ENCODE measurements around the gene CAMK1. TPM values are rescaled to one million over a fixed set of nuclear protein-coding genes. Genes with fewer than 3 reads are reported as not detected.

The CAMK1 gene
- total and polyA plus RNA-seq, 4 donors = 13.8 to 20.1 (median 16.7) TPM

GRCh38 chr3:9746330-9746729, 23.4 kb downstream of the CAMK1 start (continued):
- TF ChIP-seq, protein P1, sequence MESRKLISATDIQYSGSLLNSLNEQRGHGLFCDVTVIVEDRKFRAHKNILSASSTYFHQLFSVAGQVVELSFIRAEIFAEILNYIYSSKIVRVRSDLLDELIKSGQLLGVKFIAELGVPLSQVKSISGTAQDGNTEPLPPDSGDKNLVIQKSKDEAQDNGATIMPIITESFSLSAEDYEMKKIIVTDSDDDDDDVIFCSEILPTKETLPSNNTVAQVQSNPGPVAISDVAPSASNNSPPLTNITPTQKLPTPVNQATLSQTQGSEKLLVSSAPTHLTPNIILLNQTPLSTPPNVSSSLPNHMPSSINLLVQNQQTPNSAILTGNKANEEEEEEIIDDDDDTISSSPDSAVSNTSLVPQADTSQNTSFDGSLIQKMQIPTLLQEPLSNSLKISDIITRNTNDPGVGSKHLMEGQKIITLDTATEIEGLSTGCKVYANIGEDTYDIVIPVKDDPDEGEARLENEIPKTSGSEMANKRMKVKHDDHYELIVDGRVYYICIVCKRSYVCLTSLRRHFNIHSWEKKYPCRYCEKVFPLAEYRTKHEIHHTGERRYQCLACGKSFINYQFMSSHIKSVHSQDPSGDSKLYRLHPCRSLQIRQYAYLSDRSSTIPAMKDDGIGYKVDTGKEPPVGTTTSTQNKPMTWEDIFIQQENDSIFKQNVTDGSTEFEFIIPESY (IDR thresholded peaks at IDR 0.05) = no peak

DNA sequence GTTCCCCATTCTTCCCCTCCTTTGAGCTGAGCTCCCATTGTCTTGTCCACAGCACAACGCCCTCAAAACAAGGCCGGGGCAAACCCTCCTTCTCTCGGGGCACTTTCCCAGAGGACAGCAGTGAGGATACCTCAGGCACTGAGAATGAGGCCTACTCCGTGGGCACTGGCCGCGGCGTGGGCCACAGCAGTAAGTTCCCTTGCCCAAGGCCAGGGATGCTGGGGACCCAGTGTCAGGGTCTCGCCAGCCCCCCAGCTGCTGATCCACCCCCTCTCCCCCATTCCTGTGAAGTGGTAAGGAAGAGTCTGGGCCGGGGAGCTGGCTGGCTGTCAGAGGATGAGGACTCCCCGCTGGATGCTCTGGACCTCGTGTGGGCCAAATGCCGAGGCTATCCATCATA, 24.2 kb downstream of the CAMK1 start:
- no peaks in the 10 kb centered on the region for H3K27me3 ChIP-seq (ENCODE audit: control insufficient read depth in 4 of 4, insufficient read depth in 4 of 4, low read length in 3 of 4)
- TF ChIP-seq HNF4G (IDR thresholded peaks at IDR 0.05) (no peak), NR2F2 (IDR thresholded peaks at IDR 0.05) (no peak), RAD21 (IDR thresholded peaks at IDR 0.05) (no peak), EGR1 (IDR thresholded peaks at IDR 0.05; ENCODE audit: low read depth in 2 of 2) (no peak), YY1 (IDR thresholded peaks at IDR 0.05) (no peak)
- H3K4me1 ChIP-seq (ENCODE audit: control insufficient read depth in 4 of 4, insufficient read depth in 4 of 4, low read length in 3 of 4) = peaks cover 2 to 12% (median 9%) of the 10 kb centered on the region in 4 donors
- H3K9me3 ChIP-seq (ENCODE audit: control insufficient read depth in 4 of 4, low read length in 3 of 4) = no peaks in the 10 kb centered on the region
- DNase-seq (ENCODE audit: low spot score) = no peak
- no peak overlapping the region for H3K4me3 ChIP-seq (ENCODE audit: low read depth in 1 of 3, low read length in 3 of 3)
- H3K36me3 ChIP-seq (ENCODE audit: control insufficient read depth in 4 of 4, insufficient read depth in 3 of 4, low read depth in 1 of 4, low read length in 3 of 4) = peaks cover 24 to 74% (median 60%) of the 10 kb centered on the region in 4 donors
- H3K9ac ChIP-seq (ENCODE audit: low read depth in 1 of 2, low read length in 2 of 2) = no peak overlapping the region
- 95% methylated on average over 12 of the region's 12 CpGs for WGBS
- no peak overlapping the region for H3K27ac ChIP-seq (ENCODE audit: low read depth in 1 of 2, low read length in 2 of 2)

- Histone ChIP-seq H3K27ac (ENCODE audit: low read depth in 1 of 2, low read length in 2 of 2) (no peak overlapping the region), H3K27me3 (ENCODE audit: control insufficient read depth in 4 of 4, insufficient read depth in 4 of 4, low read length in 3 of 4) (no peaks in the 10 kb centered on the region), H3K4me3 (ENCODE audit: low read depth in 1 of 3, low read length in 3 of 3) (no peak overlapping the region), H3K4me1 (ENCODE audit: control insufficient read depth in 4 of 4, insufficient read depth in 4 of 4, low read length in 3 of 4) (peaks cover 0 to 3% (median 2%) of the 10 kb centered on the region in 4 donors), H3K36me3 (ENCODE audit: control insufficient read depth in 4 of 4, insufficient read depth in 3 of 4, low read depth in 1 of 4, low read length in 3 of 4) (peaks cover 30 to 88% (median 74%) of the 10 kb centered on the region in 4 donors), H3K9ac (ENCODE audit: low read depth in 1 of 2, low read length in 2 of 2) (no peak overlapping the region), H3K9me3 (ENCODE audit: control insufficient read depth in 4 of 4, low read length in 3 of 4) (no peaks in the 10 kb centered on the region)
- TF ChIP-seq MAX (IDR thresholded peaks at IDR 0.05) (no peak), REST (IDR thresholded peaks at IDR 0.05) (no peak), YY1 (IDR thresholded peaks at IDR 0.05) (no peak), TAF1 (conservative IDR thresholded peaks at IDR 0.05) (no peak), RAD21 (IDR thresholded peaks at IDR 0.05) (no peak), EGR1 (IDR thresholded peaks at IDR 0.05; ENCODE audit: low read depth in 2 of 2) (no peak), HNF4G (IDR thresholded peaks at IDR 0.05) (no peak), JUND (IDR thresholded peaks at IDR 0.05) (no peak), HNF4A (conservative IDR thresholded peaks at IDR 0.05) (no peak), FOXA1 (IDR thresholded peaks at IDR 0.05) (no peak), SP1 (IDR thresholded peaks at IDR 0.05) (no peak), RXRA (IDR thresholded peaks at IDR 0.05) (no peak), NR2F2 (IDR thresholded peaks at IDR 0.05) (no peak), GABPA (IDR thresholded peaks at IDR 0.05 in 1 of 2, conservative IDR thresholded peaks at IDR 0.05 in 1 of 2) (no peak), FOXA2 (IDR thresholded peaks at IDR 0.05) (no peak)
- TF ChIP-seq, protein P1 (IDR thresholded peaks at IDR 0.05) = no peak
- TF ChIP-seq, protein P2, sequence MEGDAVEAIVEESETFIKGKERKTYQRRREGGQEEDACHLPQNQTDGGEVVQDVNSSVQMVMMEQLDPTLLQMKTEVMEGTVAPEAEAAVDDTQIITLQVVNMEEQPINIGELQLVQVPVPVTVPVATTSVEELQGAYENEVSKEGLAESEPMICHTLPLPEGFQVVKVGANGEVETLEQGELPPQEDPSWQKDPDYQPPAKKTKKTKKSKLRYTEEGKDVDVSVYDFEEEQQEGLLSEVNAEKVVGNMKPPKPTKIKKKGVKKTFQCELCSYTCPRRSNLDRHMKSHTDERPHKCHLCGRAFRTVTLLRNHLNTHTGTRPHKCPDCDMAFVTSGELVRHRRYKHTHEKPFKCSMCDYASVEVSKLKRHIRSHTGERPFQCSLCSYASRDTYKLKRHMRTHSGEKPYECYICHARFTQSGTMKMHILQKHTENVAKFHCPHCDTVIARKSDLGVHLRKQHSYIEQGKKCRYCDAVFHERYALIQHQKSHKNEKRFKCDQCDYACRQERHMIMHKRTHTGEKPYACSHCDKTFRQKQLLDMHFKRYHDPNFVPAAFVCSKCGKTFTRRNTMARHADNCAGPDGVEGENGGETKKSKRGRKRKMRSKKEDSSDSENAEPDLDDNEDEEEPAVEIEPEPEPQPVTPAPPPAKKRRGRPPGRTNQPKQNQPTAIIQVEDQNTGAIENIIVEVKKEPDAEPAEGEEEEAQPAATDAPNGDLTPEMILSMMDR (IDR thresholded peaks at IDR 0.05; ENCODE audit: low read depth, low read length, missing input control) = no peak
- WGBS = 97% methylated on average over 13 of the region's 13 CpGs
- no peak for DNase-seq (ENCODE audit: low spot score)
Measured at GRCh38 chr3:9744162-9744561, 25.6 kb downstream of the CAMK1 start.

Data from liver (tissue), 9 donors.